NCI-H2081 treated with DMSO at 0.1 percent for 48 hours (cell line): Measurements from ENCODE around the gene MINK1.

Source experiments
- DNase-seq: peaks from one replicate; lab custom pipeline; 2025; lab: John Stamatoyannopoulos, UW

Gene MINK1

DNA sequence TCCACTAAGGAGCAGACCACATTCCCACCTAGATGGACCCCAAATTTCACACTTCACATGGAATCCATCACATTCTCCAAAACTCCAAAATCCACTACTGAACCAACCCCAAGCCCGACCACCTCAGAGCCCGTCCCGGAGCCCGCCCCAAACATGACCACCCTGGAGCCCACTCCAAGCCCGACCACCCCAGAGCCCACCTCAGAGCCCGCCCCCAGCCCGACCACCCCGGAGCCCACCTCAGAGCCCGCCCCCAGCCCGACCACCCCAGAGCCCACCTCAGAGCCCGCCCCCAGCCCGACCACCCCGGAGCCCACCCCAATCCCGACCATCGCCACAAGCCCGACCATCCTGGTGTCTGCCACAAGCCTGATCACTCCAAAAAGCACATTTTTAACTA is 100.5 kb downstream of the MINK1 start:
- DNase-seq = no peak

DNA sequence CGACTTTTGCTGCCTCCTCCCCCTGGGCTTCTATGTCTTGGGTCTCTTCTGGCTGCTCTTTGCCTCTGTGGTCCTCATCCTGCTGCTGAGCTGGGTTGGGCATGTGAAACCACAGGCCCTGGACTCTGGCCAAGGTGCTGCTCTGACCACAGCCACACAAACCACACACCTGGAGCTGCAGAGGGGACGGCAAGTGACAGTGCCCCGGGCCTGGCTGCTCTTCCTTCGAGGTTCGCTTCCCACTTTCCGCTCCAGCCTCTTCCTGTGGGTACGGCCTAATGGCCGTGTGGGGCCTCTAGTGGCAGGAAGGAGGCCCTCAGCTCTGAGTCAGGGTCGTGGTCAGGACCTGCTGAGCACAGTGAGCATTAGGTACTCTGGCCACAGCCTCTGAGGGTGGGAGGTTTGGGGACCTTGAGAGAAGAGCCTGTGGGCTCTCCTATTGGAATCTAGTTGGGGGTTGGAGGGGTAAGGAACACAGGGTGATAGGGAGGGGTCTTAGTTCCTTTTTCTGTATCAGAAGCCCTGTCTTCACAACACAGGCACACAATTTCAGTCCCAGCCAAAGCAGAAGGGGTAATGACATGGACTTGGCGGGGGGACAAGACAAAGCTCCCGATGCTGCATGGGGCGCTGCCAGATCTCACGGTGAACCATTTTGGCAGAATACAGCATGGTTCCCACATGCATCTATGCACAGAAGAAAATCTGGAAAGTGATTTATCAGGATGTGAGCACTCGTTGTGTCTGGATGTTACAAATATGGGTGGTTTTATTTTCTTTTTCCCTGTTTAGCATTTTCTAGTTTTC is 101.2 kb downstream of the MINK1 start:
- no peak for DNase-seq

DNA sequence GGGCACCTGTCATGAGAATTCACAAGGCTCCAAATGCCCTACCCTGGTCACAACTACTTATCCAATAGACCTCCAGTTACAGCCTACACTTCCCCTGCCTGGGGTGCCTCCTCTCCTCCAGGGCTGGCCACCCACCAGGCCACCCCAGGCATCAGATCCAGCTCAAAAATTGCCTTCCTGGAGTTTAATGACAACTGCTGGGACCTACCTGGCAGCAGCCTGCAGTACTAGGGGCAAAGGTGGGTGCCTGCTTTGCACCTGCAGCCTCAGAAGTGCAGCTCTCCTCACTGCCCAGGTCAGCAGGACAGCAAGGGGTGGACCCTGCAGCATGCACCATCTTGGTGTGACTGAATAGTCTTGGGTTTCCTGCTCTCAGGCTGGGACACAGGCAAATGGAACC is 102.5 kb downstream of the MINK1 start:
- no peak for DNase-seq

DNA sequence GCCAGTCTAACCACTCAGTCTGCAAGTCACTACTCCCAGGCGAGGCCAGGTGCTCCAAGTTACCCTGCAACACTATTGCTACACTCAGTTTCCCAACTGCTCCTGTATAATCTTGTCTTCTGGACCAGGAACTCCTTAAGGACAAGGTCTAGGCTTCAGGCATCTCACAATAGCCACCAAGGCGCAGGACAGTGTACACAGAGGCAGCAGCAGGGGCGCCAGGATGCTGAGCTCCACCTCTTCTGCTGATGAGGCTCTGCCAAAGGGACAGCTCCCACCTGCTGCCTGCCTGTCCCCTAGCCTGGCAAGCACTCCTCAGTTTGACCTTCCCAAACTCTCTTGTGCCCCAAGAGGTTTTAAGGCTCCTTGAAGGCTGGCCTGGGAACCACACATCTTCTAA is 103.3 kb downstream of the MINK1 start:
- no peak for DNase-seq

DNA sequence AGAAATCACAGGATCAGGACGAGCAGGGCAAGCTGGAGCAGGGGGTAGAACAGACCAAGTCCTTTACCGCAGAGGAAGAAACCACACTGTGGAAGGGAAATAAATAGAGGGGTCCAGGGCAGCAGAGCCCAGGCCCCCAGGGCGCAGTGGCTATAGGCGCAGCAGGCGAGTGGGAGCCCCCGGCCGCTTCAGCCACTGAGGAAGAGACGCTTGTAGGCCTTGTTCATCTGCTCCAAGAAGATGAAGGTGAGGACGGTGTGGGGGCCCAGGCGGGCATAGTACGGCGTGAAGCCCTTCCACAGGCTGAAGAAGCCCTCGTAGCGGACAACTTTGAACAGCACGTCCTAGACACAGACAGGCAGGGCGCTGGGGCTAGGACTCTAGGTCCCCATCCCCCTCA is 104.4 kb downstream of the MINK1 start:
- DNase-seq = no peak

DNA sequence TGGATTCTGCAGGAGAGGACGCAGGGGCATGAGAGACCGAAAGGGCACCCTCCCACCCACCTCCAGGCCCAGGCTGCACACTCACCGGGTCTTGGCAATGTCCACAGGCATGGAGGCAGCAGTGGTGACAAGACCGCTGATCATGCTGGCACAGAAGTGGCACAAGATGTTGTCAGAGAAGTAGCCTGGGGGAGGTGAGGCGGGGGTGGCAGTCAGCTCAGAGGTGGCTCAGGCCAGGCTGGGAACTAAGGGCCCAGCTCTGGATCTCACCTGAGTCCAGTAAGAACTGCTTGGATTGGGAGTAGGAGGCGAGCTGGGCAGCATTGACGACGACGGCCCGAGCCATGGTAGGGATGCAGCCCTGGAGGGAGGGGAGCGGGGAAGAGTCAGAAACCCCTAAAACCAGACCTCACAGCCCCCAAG is 104.9 kb downstream of the MINK1 start:
- no peak for DNase-seq

DNA sequence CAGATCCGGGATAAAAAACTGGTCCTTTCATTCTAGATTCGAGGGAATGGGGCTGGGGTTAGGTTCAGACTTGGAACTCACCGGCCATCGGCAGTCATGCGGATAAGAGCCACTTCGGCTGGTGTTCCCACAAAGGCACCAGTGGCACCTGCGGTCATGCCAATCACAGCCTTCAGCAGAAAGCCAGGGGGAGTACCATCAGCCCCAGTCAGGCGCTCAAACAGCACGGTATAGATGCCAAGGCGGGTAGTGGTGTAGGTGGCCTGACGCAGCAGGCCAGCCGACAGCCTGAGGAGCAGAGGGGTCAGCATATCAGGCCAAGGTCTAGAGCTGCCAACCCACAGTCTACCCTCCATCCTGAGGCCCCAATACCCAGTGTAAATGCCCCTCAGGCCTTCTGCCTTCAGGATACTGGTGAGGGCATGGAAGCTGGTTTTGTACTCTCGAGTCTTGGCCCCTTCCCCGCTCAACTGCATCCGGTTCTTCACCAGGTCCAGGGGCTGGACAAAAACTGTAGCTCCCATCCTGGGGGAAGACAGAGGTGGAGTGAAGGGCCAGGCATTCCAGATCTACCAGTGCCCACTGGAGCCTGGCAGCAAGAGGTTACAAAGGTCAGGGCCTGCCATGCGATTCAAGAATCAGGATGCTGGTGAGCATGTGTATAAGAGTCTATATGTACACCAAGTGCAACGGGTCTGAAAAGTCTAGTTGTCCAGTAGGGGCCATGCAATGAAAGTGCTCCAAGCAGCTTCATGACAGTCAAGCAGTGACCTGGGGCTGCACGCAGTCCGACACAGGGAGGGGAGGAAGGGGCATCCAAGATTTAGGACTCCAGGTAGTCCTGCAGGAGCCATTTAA is 105.8 kb downstream of the MINK1 start:
- DNase-seq = no peak

DNA sequence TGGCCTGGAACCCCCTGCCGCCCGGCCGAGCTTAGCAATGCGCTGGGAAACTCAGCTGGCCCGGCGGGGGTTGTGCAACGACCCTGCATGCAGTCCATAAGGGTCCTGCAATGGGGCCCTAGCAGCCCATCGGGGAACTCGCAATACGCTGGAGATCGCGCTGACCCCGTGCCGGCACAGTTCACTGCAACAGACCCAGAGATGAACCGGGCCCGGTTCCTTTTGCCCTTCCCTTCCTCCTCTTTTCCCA is 106.3 kb downstream of the MINK1 start:
- DNase-seq = no peak

DNA sequence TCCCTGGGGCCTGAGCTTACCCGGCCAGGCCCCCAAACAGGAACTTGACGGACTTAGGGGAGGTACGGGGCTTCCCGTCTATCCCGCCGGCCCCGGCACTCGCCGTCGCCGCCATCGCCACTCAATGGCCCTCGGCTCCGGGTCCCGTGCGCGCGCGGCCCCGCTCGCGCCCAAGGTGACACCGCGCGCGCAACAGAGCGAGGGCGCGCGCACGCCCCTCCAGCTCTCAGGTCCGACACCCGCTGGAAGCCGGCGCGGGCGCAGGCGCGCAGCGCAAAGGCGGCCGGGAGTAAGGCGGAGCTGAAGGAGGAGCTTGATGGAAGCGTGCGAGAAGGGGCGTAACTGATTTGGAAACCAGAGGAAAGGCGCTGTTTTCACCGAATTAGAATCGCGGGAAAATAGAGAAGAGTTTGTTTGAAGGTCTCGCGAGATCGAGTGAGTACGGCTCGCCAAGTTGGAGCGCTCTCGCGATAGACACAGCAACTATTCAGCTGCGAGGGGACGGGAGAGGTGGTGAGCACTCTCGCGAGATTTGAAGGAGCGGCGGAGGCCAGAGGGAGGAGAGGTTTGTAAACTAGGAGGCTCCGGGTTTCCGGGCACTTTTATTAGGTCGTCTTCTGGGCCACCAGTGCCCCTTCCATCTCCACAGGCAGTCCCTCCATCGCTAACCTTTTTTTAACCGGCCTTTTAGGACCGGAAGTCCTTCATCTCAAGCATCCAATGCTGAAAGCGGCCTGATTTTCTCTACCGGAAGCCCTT is 106.8 kb downstream of the MINK1 start, which contains the start of the genes RNF167 and SLC25A11:
RNF167 (plus strand) TSS at position 473 of the 759 bp plus-strand sequence. CDS start 642 bp downstream, outside the sequence.
SLC25A11 (minus strand) TSS at position 251 of the 759 bp plus-strand sequence; CDS start at position 115, 136 bp downstream.
- peak; percentile 81 for DNase-seq

DNA sequence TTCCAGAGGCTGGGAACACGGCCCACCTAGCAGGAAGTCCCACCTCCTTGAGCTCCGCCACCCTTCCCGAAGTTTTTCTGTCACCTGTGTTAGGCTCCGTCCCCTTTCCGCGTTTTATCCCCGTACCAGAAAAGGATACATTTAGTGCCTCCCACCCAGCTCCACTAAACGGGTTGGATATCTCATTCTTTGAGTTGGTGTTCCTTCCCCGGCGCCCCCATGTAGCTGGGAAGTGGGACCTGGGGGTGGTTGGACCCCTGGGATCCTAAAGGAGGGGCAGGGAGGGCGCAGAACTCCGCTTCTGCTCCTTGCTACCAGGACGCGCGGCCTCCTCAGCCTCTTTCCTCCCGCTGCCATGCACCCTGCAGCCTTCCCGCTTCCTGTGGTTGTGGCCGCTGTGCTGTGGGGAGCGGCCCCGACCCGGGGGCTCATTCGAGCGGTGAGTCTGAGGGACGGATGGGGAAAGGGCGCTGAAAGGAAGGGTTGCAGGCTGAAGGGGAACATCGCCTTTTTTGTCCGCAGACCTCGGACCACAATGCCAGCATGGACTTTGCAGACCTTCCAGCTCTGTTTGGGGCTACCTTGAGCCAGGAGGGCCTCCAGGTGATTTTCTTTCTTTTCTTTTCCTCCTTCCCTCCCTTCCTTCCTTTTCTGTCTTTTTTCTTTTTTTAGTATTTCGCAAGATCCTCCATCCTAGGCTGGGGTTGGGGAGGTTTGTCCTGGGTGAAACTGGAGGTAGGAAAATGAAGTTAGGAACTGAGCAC is 107.6 kb downstream of the MINK1 start:
- DNase-seq = no peak

DNA sequence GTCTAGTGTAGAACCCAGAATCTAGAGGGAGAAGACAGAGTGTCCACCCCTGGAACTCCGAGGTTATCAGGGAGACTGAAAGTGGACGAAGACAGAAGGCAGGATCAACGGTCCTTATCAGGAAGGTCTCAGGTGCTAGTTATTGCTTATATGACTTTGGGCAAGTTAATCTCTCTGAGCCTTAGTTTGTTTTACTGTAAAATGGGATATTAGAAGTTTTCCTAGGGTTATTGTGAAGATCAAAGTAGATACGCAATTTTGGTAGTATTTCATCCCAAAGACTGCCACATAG is 108.1 kb downstream of the MINK1 start:
- DNase-seq = no peak

DNA sequence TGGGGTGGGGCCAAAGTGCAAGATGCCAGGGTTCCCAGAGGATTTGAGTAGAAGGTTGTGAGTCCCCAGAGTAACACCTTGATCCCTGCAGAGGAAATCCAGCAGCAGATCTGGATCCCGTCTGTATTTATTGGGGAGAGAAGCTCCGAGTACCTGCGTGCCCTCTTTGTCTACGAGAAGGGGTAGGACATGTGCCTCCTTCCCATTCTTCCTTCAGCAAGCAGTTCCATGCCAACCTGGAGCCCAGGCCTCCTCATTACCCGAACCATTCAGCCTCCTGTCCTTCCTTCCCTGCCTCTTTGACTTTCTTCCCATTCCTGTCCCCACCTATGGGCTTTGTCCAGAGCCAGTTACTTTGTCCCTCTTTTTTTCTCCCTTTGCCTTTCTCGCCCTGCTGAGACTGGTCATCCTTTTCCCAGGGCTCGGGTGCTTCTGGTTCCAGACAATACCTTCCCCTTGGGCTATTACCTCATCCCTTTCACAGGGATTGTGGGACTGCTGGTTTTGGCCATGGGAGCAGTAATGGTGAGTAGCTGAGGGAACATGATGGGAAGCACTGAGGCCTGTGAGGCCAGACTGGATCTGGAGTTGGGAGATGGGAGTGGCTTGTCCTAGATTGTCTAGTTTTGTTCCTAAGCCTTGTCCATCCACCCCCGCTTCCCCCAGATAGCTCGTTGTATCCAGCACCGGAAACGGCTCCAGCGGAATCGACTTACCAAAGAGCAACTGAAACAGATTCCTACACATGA is 109.8 kb downstream of the MINK1 start:
- DNase-seq = no peak

DNA sequence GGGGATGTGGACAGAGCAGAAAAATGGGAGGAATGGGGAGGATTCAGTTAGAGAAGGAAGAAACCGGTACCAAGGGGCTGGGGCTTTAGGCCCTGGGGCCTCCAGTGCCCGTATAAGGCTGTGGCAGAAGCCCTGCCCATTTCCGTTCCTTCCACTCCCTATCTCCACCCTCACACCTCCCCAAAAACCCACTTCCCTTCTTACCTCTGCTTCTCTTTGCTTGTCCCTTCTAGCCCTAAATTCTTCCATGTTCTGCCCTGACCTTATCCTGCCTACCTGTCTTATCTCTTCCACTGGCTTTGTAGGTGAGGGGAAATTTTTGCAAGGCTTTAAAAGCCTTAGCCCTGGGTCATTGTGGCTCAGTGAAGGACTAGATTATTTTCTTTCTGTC is 111.0 kb downstream of the MINK1 start:
- no peak for DNase-seq

DNA sequence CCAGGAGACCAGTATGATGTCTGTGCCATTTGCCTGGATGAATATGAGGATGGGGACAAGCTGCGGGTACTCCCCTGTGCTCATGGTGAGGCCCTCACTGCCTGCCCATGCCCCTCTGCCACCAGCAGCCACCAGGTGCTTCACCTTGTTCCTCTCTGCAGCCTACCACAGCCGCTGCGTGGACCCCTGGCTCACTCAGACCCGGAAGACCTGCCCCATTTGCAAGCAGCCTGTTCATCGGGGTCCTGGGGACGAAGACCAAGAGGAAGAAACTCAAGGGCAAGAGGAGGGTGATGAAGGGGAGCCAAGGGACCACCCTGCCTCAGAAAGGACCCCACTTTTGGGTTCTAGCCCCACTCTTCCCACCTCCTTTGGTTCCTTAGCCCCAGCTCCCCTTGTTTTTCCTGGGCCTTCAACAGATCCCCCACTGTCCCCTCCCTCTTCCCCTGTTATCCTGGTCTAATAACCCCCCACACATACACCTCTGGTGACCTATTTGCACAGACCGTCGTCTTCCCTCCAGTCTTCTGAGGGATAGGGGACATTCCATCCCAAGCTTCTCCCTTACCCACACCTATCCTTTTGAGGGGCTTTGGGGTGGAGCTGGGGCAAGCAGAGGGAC is 111.5 kb downstream of the MINK1 start:
- no peak for DNase-seq

DNA sequence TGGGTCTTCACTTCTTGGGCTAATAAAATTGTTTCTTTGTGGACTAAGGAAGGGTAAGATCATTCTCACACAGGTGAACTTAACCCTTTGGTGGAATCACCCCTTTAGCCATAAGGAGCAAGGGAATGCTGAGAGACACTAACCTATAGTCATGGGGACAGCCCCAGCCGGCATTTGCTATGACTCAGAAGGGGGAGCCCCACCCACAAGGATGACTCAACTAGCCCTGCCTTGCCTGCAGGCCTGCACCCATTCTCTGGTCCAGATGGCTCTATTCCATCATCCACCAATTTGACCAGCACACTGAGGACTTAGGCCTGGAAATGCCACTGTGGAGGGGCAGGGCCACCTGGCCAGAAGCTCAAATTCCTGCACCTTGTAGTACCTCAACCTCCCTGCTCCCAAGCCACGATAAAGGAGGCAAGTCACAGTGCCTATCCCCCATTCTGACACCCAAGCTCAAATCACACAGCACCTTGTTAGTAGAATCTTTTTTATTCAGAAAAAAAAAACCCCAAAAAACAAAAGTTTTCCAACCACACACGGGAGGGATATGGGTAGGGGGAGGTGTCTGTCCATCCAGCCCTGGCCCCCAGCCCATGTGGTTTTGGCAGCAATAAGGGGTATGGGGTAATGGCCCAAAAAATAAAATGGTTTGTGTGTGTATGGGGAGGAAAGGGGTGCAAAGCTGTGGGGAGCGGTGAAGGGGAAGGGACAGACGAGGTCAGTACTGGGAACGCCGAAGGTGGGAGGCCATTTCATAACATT is 112.2 kb downstream of the MINK1 start:
- no peak for DNase-seq

DNA sequence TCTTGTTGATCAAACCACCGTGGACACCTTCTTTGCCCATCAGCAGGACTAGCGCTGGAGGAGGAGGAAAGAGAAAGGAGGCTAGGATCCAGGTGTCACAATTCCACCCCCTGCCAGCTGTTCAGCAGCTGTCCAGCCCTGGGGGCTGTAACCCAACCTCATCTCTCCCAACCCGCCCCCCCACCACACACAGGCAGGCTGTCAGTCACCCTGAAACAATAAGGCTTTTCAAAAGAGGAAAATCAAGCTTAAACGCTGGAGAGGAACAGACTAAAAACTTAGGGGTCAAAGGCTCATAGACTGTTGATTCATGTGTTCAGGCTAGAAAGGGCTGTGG is 112.8 kb downstream of the MINK1 start:
- DNase-seq = no peak

DNA sequence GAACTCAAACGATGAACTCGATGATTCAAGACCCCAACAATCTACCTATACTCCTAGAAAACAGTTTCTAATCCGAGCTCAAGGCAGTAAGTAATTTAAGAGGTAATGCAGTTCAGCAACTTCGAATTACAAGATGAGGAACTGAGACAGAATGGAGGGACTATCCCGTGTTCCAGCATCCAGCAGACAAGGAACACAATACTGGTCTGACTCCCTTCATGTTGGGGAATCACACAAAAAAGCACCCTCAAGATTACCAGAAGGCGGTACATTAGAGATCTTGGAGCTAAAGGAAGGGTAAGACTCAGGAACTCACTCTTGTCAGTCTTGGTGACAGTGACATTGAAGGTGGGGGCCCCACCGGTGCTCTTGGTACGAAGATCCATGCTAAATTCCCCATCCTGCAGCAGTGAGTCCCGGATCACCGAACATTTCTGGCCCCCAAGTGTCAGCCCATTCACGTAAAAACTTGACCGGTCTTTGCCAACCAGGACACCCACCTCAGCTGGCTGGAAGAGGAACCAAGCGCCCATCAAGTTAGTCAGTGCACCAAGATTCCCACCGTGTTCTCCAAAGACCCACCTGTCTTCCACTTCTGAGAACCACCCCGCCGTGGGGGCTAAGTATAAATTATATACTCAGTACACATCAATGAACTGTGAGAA is 113.3 kb downstream of the MINK1 start:
- no peak for DNase-seq

DNA sequence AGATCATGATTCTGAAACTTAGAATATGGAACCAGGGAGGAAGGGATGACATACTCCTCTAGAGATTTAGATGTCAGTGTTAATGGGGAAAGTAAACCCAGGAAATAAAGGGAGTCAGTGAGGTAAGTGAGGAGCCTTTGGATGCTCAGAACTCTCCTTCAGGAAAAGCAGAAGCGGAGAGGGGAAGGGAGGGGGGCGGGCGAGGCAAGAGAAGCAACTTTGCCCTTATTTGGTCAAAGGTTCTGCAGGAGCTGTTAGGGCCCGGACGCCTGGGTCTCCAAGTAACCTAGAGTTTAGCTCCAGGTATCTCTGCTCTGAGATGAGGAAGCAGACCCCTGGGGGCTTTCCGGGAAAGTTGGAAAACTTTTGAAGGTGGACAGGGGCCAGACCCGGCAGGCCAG is 113.9 kb downstream of the MINK1 start:
- no peak for DNase-seq
